ENCODE measurements around the gene UPK3BL2. TPM values are rescaled to one million over a fixed set of nuclear protein-coding genes. Genes with fewer than 3 reads are reported as not detected.
"Not testable (repeated sequence)": the region's sequence is repeated elsewhere in the genome, so short reads cannot be mapped to it uniquely, and the experiment has no call there.

The UPK3BL2 gene
- total RNA-seq, 1 experiment from 2014 or later = 4.6 TPM

GRCh38 chr7:102527822-102528793 is 15.4 kb downstream of the UPK3BL2 start:
- not testable (repeated sequence) for H3K23ac ChIP-seq (ENCODE audit: insufficient read length, low read depth, low read length); H3K4me1 Mint-ChIP-seq

GRCh38 chr7:102527182-102527581 is 16.3 kb downstream of the UPK3BL2 start:
- not testable (repeated sequence) for H3K18ac ChIP-seq (ENCODE audit: insufficient read length, low read depth, low read length); H4K20me1 ChIP-seq (ENCODE audit: control insufficient read depth, insufficient read depth, insufficient read length); H3K36me3 Mint-ChIP-seq (ENCODE audit: insufficient read depth in 1 of 3, low read depth in 3 of 3); H3K4me1 Mint-ChIP-seq; DNase-seq; H3K27ac ChIP-seq (ENCODE audit: insufficient read length, low read depth, low read length); H3K9me3 Mint-ChIP-seq; H2AFZ ChIP-seq (ENCODE audit: low read length); H3K4me2 ChIP-seq (ENCODE audit: insufficient read depth, insufficient read length, low read length); H3K4me3 Mint-ChIP-seq; H3K14ac ChIP-seq (ENCODE audit: insufficient read depth, low read length); H3K9ac ChIP-seq (ENCODE audit: extremely low read depth, insufficient read length, low read length); H3K4me1 ChIP-seq (ENCODE audit: insufficient read depth, low read length); H4K8ac ChIP-seq (replicated peaks; ENCODE audit: insufficient read length, low read depth, low read length); H2BK20ac ChIP-seq (ENCODE audit: low read depth, low read length, poor library complexity, severe bottlenecking); H3K27ac Mint-ChIP-seq; H3K23ac ChIP-seq (ENCODE audit: insufficient read length, low read depth, low read length); H2BK5ac ChIP-seq (ENCODE audit: insufficient read length, low read length); H4K91ac ChIP-seq (ENCODE audit: insufficient read length, low read depth, low read length); H2BK12ac ChIP-seq (ENCODE audit: insufficient read length, low read depth, low read length); H2BK120ac ChIP-seq (ENCODE audit: low read depth, low read length, poor library complexity, severe bottlenecking); H3K4ac ChIP-seq (ENCODE audit: low read depth, low read length); H3K56ac ChIP-seq (ENCODE audit: insufficient read length, low read depth, low read length); H4K5ac ChIP-seq (ENCODE audit: insufficient read length, low read depth, low read length); H2BK15ac ChIP-seq (ENCODE audit: low read depth, low read length); H3K79me2 ChIP-seq (ENCODE audit: insufficient read depth, low read length); H2AK5ac ChIP-seq (ENCODE audit: insufficient read length, low read length); H3K27me3 Mint-ChIP-seq (ENCODE audit: low read depth); H3K27me3 ChIP-seq (ENCODE audit: insufficient read depth, low read length); H3K79me1 ChIP-seq (ENCODE audit: insufficient read depth, low read depth, low read length, poor library complexity, severe bottlenecking); H3K9me3 ChIP-seq (ENCODE audit: control insufficient read depth, low read depth, low read length); H3T11ph ChIP-seq (ENCODE audit: low read length); H3K23me2 ChIP-seq (ENCODE audit: insufficient read length, low read depth, low read length, poor library complexity, severe bottlenecking)
- WGBS (ENCODE audit: extremely low coverage, insufficient read length, low lambda C conversion rate) = no CpG with 5 or more reads among the region's 8 CpGs

More at GRCh38 chr7:102527822-102528793, 15.4 kb downstream of the UPK3BL2 start:
- not testable (repeated sequence) for H3K36me3 Mint-ChIP-seq (ENCODE audit: insufficient read depth in 1 of 3, low read depth in 3 of 3); H3K27me3 ChIP-seq (ENCODE audit: insufficient read depth, low read length); H3K56ac ChIP-seq (ENCODE audit: insufficient read length, low read depth, low read length); H3K9ac ChIP-seq (ENCODE audit: extremely low read depth, insufficient read length, low read length); H2BK12ac ChIP-seq (ENCODE audit: insufficient read length, low read depth, low read length); H2AK5ac ChIP-seq (ENCODE audit: insufficient read length, low read length); H3K14ac ChIP-seq (ENCODE audit: insufficient read depth, low read length); H3K9me3 Mint-ChIP-seq; H3K9me3 ChIP-seq (ENCODE audit: control insufficient read depth, low read depth, low read length); H2BK20ac ChIP-seq (ENCODE audit: low read depth, low read length, poor library complexity, severe bottlenecking); H3K79me2 ChIP-seq (ENCODE audit: insufficient read depth, low read length); H3K4ac ChIP-seq (ENCODE audit: low read depth, low read length); H3K4me2 ChIP-seq (ENCODE audit: insufficient read depth, insufficient read length, low read length); H3K4me1 ChIP-seq (ENCODE audit: insufficient read depth, low read length); H2AFZ ChIP-seq (ENCODE audit: low read length); DNase-seq; H2BK15ac ChIP-seq (ENCODE audit: low read depth, low read length); H2BK120ac ChIP-seq (ENCODE audit: low read depth, low read length, poor library complexity, severe bottlenecking); H3K23me2 ChIP-seq (ENCODE audit: insufficient read length, low read depth, low read length, poor library complexity, severe bottlenecking); H3T11ph ChIP-seq (ENCODE audit: low read length); H3K4me3 Mint-ChIP-seq; H4K8ac ChIP-seq (replicated peaks; ENCODE audit: insufficient read length, low read depth, low read length); H2BK5ac ChIP-seq (ENCODE audit: insufficient read length, low read length); H4K91ac ChIP-seq (ENCODE audit: insufficient read length, low read depth, low read length); H3K79me1 ChIP-seq (ENCODE audit: insufficient read depth, low read depth, low read length, poor library complexity, severe bottlenecking); H3K27ac Mint-ChIP-seq; H3K18ac ChIP-seq (ENCODE audit: insufficient read length, low read depth, low read length); H3K27me3 Mint-ChIP-seq (ENCODE audit: low read depth); H3K27ac ChIP-seq (ENCODE audit: insufficient read length, low read depth, low read length); H4K20me1 ChIP-seq (ENCODE audit: control insufficient read depth, insufficient read depth, insufficient read length); H4K5ac ChIP-seq (ENCODE audit: insufficient read length, low read depth, low read length)
- no CpG with 5 or more reads among the region's 13 CpGs for WGBS (ENCODE audit: extremely low coverage, insufficient read length, low lambda C conversion rate)

All from H9 (cell line).